NCI-H345 (cell line): Measurements from ENCODE around the gene AKR1D1.
"Not testable (repeated sequence)": the region's sequence is repeated elsewhere in the genome, so short reads cannot be mapped to it uniquely, and the experiment has no call there.

Source experiments
- DNase-seq: peaks from one replicate; lab custom pipeline; 2025; lab: John Stamatoyannopoulos, UW

The AKR1D1 gene

DNA sequence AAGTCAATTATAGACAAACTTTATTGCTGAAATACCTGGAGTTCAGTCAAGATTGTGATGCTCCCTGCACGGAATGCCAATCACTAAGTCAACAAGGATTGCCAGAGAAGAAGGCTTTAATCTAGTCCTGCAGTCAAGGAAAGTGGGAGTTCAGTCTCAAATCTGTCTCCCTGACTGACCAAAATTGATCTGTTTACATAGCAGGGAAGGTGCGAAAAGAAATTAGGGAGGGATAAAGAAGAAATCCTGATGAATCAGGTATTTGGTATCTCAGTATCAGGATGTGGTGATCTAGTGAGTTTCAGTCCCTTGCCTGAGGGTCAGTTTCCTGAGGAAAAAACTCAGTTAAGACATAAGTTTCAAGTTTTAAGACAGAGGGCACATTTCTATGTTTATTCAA, 2.1 kb upstream of the AKR1D1 start:
- DNase-seq: no peak

DNA sequence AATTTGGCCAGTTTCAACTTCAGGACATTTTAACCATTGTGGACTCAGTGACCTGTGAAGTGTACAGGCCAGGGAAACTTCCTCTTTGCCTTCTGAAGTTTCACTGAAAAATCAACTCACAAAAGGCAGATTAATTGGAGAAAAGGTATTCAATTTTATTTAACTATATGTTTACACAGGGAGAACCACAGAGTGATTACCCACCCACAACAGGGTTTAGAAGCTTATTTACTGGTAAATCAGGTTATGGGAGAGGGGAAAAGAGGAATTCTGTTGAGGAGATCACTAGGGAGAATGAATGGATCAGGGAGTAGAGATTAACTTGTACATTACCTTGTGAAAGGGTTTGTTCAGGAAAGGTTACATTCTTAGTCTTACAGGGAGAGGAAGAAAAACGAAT, 1.7 kb upstream of the AKR1D1 start:
- no peak for DNase-seq

DNA sequence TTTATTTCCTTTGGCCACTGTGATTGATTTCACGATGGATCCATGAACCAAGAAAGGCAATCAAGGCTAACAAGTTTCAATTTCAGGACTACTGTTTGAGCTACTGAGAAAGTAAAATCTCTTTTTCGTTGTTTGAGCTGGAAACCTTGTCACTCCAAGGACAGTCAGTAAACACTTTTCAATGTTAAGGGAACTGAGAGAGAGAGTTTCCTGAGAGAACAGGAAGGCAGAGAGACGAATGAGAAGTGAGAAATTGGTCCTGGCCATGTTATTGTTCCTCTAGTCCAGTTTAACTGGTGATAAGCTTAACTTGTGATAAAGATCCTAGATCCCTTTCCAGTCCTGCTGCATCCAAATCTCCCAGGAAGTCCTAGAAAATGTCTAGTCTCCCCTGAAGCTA, 909 bp upstream of the AKR1D1 start:
- no peak for DNase-seq

DNA sequence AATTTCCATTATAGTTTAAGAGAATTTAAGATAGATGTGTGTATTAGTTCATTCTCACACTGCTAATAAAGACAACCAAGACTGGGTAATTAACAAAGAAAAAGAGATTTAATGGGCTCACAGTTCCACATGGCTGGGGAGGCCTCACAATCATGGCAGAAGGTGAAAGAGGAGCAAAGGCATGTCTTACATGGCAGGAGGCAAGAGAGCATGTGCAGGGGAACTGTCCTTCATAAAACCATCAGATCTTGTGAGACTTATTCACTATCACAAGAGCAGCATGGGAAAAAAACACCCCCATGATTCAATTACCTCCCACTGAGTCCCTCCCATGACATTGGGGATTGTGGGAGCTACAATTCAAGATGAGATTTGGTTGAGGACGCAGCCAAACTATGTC, 473 bp upstream of the AKR1D1 start:
- DNase-seq: not testable (repeated sequence)

DNA sequence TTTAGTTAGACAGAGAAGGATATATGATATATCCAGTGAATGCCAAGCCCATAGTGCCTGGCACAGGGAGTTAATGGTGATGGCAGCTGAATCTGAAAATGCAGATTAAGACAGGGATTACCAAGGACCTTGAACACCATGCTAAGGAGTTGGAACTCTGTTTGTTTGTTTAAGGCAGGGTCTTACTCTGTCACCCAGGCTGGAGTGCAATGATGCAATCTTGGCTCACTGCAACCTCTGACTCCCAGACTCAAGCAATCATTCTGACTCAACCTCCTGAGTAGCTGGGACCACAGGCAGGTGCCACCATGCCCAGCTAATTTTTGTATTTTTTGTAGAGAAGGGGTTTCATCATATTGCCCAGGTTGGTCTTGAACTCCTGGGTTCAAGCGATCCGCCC, 1.6 kb downstream of the AKR1D1 start:
- no peak for DNase-seq

DNA sequence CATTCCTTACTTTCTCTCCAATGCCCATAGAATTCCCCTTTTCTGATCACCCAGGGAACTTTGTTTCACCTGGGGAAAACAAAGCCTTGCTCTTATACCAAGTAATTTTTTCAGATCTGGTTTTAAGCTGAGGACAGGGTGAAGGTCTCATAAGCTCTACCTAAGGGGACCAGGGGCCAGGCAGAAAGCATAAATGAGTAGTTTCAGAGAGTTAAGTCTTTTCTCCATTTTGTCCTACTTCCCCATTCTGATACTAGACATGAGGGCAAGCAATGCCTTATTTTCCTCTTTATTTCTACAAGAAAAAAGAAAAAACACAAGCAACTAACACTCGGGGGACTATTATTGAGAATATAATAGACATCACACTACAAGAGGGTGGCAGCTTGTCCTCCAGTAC, 2.9 kb downstream of the AKR1D1 start:
- no peak for DNase-seq

DNA sequence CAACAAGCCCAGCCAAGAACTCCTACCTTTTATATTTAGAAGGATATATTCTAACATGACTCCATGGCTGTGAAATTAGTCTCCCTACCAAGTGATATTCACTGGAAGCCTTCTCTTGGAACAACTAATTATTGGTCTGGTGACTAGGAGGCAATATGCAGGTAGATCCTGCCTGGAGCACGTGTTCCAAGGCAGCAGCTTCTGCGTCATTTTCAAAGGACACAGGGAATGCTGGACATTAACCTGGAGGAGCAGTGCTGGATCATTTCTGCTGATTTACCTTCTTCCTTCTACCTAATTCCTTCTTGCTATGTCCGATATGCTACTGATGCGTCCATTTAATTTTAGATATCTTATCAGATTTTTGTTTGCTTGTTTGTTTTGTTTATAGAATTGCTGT, 5.6 kb downstream of the AKR1D1 start:
- no peak for DNase-seq

DNA sequence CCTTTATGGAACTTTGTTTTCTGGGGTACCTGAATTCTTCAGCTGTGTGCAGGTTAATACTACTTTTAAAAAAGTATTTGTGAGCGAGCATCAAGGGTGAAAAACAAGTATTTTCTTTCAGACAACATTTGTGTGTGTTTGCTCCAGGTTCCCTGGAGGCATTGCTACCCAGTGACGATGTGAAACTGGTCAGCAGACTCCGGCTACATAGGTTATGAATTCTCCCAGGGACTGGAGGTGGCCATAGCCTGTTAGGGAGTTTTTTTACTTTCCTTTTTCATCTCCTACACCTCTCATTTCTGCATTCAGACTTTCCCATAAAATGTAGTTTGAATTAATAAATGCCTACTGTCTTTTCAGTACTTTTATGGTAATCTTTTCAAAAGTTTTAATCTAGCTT, 7.6 kb downstream of the AKR1D1 start:
- no peak for DNase-seq

DNA sequence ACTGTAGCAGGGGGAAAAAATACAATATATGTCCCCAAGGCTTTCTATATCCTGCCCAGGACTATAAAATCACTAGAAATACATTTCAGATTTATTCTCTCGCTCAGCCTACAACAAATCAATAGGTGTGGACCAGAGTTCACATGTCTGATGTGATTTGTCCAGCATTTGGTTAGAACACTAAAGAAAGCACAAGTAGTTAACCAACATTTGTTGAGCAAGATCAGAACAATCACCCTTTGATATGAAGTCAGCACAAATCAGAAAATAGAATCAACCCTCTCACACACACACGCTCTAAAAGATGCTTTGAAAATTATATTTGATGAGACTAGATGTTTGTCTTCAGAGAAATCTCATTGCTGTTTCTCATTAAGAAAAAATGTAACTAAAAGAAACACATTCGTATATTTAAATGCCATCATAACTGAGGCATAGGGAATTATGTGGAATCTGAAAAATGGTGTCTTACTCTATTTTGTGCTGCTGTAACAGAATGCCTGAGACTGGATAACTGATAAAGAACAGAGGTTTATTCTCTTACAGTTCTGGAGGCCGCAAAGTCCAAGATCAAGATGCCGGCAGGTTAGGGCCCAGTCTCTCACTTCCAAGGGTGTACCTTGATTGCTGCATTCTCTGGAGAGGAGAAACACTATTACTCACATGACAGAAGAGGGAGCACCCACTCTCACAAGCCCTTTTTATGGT, 10.5 kb downstream of the AKR1D1 start:
- DNase-seq: no peak

DNA sequence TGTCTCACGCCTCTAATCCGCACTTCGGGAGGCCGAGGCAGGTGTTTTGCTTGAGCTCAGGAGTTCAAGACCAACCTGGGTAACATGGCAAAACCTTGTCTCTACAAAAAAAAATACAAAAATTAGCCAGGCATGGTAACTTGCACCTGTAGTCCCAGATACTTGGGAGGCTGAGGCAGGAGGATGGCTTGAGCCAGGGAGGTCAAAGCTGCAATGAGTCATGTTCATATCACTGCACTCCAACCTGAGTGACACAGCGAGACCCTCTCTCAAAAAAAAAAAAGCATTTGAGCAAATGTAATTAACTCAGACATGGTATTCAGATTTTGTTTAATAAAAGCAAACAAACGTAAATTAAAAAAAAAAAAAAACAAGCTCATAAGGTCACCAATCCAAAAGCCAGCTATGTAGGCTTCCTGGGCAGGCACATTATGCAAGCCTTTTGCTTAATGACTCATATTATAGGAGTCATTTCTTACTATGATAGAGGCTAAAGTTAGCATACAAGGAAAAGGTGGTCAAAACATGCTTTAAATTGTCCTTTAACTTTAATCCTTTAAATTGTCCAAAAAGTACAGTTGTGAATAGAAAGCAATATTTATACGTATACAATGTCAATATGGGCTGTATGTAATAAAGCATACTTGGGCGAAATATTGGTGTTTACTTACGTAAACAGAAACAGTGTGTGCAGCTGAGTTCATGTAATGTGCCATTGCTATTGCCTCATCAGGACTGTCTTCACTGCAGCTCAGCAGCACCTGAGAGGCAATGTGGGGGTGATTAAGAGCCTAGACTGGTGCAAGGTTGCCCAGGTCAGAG, 13.0 kb downstream of the AKR1D1 start:
- no peak for DNase-seq

DNA sequence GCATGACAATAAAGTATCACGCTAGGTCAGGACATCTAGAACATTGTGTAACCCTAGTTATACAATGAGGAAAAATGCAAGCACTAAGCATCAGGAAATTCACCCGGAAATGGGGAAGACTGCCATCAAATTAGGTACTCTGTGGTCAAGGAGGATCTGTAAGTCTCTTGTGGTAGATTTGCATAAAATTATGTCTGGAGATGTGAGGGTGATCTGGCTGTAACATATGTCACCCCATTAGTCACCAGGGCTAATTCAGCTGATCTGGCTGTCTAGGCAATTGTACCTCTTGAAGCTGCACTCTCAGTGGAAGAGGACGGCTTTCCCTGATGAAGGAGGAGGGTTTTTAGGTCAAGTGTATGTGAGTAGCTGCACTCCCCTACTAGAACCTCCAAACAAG, 14.8 kb downstream of the AKR1D1 start:
- DNase-seq: no peak

DNA sequence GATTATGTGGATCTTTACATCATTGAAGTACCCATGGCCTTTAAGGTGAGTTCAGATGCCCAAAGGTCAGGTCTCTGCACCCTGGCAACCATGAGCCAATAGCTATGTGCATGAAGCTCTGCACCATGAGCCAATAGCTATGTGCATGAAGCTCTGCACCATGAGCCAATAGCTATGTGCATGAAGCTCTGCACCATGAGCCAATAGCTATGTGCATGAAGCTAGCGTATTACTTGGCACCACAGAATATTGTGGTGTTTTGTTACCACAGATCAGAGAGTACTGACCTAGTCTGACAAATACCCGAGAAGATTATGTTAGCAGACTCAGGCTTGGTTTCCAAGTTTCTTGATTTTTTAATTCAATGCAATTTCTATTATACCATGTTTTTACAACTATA, 15.6 kb downstream of the AKR1D1 start:
- not testable (repeated sequence) for DNase-seq

DNA sequence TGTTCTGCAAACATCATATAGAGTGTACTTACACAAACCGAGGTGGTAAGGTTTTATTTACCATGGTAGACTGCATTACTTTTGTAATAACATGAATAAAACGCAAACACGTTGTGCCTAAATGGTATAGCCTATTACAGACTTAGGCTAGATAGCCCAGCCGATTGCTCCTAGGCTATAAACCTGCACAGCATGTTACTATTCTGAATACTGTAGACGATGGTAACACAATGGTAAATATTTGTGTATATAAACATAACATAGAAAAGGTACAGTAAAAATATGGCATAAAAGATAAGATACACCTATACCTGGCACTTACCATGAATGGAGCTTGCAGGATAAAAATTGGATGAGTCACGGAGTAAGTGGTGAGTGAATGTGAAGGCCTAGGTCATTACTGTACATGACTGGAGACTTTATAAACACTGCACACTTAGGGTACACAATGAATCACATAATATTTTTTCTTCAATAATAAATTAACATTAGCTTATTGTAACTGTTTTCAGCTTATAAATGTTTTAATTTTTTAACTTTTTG, 16.3 kb downstream of the AKR1D1 start:
- no peak for DNase-seq

DNA sequence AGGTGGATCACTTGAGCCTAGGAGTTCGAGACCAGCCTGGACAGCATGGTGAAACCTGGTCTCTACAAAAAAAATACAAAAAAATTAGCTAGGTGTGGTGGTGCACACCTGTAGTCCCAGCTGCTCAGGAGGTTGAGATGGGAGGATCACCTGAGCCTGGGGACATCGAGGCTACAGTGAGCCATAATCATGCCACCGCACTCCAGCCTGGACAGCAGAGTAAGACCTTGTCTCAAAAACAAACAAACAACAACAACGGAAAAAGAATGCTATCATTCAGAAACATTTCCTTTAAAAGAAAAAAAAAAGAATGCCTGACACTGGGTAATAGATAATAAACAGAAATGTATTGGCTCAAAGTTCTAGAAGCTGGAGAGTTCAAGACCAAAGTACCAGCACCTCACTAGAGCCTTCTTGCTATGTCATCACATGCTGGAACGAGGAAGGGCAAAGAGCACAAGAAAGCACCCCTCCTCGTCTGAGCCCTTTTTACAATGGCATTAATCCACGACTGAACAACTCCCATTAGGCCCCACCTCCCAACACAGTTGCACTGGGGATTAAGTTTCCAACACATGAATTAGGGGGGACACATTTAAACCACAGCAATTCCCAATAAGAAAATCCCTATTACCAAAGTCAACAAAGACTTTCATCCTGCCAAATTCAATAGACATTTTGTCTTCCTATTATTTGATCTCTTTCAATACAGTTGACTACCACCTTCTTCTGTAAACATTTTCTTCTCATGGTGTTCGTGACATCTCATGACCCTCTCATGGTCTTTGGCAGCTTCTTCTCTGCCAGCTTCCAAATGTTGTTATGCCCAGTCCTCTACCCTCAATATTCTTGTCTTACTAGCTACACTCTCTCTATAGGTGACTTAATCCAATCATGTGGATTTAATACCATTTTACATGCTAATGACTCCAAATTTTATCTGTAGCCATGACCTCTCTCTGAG, 20.0 kb downstream of the AKR1D1 start:
- DNase-seq: no peak

DNA sequence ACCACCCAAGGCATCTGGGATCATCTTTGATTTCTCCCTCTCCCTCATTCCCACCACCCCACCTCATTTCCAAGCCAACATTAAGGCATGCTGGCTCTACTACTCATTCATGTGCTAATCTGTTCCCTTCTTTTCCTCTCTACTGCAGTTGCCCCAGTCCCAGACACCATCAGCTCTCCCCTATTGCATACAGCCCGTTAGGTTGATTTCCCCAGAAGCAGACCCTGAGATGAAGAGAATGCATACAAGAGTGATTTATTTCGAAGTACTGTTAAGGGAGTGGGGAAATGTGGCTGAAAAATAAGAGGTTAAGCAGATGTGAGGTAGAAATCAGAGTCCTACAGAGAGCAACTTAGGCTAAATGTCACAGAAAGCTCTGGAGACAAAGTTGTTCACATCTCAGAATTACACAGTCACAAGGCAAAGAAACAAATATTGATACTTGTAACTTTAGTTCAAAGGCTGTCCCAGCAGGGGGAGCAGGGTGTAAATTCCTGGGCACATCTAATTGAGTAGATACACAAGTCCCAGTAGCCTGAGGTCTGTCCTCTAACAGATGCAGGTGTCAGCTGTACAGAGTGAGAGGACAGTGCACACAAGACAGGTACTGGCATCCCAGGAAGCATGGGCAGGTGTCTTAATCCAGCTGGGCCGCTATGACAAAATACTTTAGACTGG, 20.9 kb downstream of the AKR1D1 start:
- no peak for DNase-seq

DNA sequence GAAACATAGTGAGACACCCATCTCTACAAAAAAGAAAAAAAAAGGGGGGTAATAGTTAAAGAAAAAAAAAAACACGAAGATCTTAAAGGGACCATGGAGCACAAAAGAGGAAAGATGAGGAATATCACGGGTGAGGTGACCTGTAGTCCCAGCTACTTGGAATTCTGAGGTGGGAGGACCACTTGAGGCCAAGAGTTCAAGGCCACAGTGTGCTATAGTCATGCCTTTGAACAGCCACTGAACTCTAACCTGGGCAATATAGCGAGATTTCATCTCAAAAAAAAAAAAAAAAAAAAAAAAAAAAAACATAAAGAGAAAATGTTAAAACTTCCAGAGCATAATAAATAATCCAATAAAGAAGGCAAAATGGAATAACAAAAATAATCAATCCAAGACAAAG, 23.6 kb downstream of the AKR1D1 start:
- DNase-seq: no peak

DNA sequence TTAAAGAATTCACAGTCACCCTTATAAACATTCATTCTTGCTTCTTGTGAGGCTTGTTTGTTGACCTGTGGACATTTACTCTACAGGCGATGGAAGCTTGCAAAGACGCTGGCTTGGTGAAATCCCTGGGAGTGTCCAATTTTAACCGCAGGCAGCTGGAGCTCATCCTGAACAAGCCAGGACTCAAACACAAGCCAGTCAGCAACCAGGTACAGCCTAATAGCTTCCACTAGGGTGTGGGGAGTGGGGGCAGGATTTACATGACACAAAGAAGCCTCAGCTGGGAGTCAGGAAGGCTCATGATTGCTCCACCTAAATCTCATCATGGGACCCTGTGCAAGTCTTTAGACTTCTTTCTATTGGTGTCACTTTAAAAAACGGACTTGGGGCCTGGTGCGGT, 29.0 kb downstream of the AKR1D1 start:
- DNase-seq: no peak

DNA sequence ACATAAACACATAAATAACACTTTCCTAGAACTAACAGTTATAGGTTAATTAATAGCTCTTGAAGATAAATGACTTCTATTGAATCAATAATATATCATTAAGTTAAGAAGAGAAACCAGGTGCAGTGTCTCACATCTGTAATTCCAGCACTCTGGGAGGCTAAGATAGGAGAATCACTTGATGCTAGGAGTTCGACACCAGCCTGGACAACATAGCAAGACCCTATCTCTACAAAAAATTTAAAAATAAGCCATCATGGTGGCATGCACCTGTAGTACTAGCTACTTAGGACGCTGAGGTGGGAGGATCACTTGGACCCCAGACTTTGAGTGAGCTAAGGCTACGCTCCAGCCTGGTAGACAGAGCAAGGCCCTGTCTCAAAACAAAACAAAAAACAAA, 38.8 kb downstream of the AKR1D1 start:
- DNase-seq: no peak

DNA sequence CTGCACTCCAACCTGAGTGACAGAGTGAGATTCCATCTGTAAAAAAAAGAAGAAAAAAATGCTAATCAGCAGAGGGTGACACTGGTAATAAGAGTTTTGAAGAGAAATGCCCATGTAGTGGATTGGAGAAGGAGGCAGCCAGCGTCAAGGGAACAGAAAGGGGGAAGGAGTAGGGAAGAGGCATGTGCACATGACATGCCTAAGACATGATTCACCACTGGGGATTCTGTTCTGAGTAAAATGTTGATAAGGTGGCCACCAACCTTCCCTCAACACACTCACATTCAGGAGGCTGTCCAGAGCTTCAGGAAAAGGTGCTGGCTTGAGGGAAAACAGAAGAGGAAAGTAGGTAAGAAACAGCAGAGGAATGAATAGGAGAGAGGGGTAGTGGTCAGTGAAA, 39.9 kb downstream of the AKR1D1 start:
- no peak for DNase-seq

DNA sequence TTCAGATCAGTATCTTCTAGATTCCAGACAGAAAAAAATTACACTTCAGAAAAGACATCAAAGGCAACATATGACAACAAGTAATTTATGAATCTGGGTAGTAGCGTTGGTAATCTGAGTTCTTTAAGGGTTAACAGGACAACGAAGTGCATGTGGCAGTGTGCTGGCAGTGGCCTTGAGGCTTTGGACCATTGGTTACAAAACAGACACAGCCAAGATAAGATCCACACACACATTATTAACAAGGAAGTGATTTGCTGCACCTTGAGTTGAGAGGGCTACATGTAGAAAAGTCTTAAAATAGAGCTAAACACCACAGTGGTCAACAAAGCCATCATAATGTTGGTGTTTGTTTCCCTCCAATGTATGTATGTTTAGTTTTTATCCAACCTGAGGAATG, 40.6 kb downstream of the AKR1D1 start:
- no peak for DNase-seq

DNA sequence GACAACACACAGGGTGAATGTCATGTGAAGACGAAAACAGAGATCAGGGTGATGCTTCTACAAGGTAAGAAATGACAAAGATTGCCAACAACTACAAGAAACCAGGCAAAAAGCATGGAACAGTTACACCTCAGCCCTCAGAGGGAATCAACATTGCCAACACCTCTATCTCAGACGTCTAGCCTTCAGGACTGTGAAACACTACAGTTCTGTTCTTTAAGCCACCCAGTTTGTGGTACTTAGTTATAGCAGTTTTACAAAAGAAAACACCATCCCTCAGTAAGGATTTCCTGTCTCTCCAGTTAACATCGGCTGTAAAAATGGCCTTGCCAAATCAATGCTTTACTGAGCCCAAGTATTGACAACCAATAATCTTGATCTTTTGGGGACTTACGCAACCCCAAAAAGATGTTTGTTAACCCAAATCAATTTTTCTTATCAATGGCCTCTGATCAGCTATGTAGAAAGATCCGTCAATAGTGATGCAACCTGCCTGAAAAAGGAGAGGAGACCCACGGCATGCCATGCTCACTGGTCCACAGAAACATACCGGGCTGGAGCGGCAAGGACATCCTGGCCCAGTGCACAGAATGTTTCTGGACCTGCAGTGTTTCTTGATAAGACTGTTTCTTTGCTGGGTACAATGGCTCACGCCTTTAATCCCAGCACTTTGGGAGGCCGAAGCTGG, 44.0 kb downstream of the AKR1D1 start:
- DNase-seq: no peak
